ENCODE measurements around the gene DPP6.

GRCh38 chr7:154791611-154792010 is 739.4 kb downstream of the DPP6 start:
- TF ChIP-seq POLR2A (IDR thresholded peaks at IDR 0.05; ENCODE audit: low read depth, low read length) (no peak), TAF1 (IDR thresholded peaks at IDR 0.05; ENCODE audit: low read depth, low read length) (no peak)
